Endothelial cell of umbilical vein (primary cell): ENCODE data around the gene TRAPPC13. TPM values are rescaled to one million over a fixed set of nuclear protein-coding genes. Genes with fewer than 3 reads are reported as not detected.

Source experiments
- BruUV-seq: library from RNA; stranded (reverse); fragments of 400-500 nt; replicated peaks from 2 replicates; lab custom pipeline; 2021; lab: Mats Ljungman, UMichigan
- CTCF ChIA-PET: fragments of 300-600, 350-600 bp; sonication (Branson Sonifier 250); formaldehyde crosslinking; loops from one replicate; lab custom pipeline; 2021; ENCODE audit warnings: antibody characterized with exemption, inconsistent platforms; lab: Charles Lee
- POLR2A ChIA-PET: fragments of 300-600, 350-600 bp; sonication (Branson Sonifier 250); formaldehyde crosslinking; loops from one replicate; lab custom pipeline; 2021; ENCODE audit warnings: antibody characterized with exemption, inconsistent platforms; lab: Charles Lee
- DNase-seq: peaks from one replicate; pipeline ENCODE4 v3.0.0-alpha.2; 2011; ENCODE audit warnings: low read depth, low spot score
- FAIRE-seq: peaks from 2 replicates; lab custom pipeline; 2011; peaks lifted over from hg19 to GRCh38; lab: Jason Lieb, UNC
- H2AFZ ChIP-seq: 2 replicates; pipeline ENCODE4 v1.6.0; 2012; ENCODE audit warnings: low read depth, low read length, control low read depth, inconsistent platforms
- H3K27ac ChIP-seq: 2 replicates; pipeline ENCODE4 v1.5.1; 2011; ENCODE audit warnings: low read depth, mild to moderate bottlenecking, control low read depth, low read length, moderate library complexity; ENCODE audit not compliant: insufficient read depth
- H3K27me3 ChIP-seq, 2 experiments: 2 replicates each; pipeline versions ENCODE4 v1.6.0 to v1.6.1; 2011; ENCODE audit warnings: low read length in 2 of 2, mixed read lengths in 1 of 2; ENCODE audit not compliant: control insufficient read depth in 2 of 2, insufficient read depth in 2 of 2
- H3K36me3 ChIP-seq, 2 experiments: 2 replicates in 1 of 2; 3 replicates in 1 of 2; pipeline ENCODE4 v1.5.1; 2011; ENCODE audit warnings: low read length in 2 of 2, mild to moderate bottlenecking in 1 of 2, moderate library complexity in 1 of 2; ENCODE audit not compliant: control insufficient read depth in 2 of 2, insufficient read depth in 2 of 2; ENCODE audit errors: extremely low read depth in 1 of 2
- H3K4me1 ChIP-seq: 3 replicates; pipeline ENCODE4 v1.5.1; 2011; ENCODE audit warnings: mild to moderate bottlenecking, low read length; ENCODE audit not compliant: control insufficient read depth, insufficient read depth; ENCODE audit errors: extremely low read depth
- H3K4me2 ChIP-seq: 2 replicates; pipeline ENCODE4 v1.6.1; 2011; ENCODE audit warnings: low read length, control low read depth, mixed read lengths; ENCODE audit not compliant: insufficient read depth
- H3K4me3 ChIP-seq, 3 experiments: fragments of 200-600 bp in 1 of 3; sonication (generic), shearing (Covaris generic) in 1 of 3; replicated peaks in 1 of 3; 2 replicates each; pipeline ENCODE4 v1.5.1; 2011 to 2016; ENCODE audit warnings: control low read depth in 3 of 3, low read length in 3 of 3, mild to moderate bottlenecking in 2 of 3, inconsistent platforms in 1 of 3, low read depth in 1 of 3, moderate library complexity in 1 of 3; ENCODE audit not compliant: insufficient read depth in 1 of 3
- H3K79me2 ChIP-seq: 2 replicates; pipeline ENCODE4 v1.6.0; 2012; ENCODE audit warnings: low read length, inconsistent platforms; ENCODE audit not compliant: control insufficient read depth, insufficient read depth
- H3K9ac ChIP-seq: replicated peaks from 2 replicates; pipeline ENCODE3; 2011; ENCODE audit warnings: low read length, control low read depth; ENCODE audit not compliant: insufficient read depth; ENCODE audit errors: extremely low read depth
- H3K9me1 ChIP-seq: replicated peaks from 3 replicates; pipeline ENCODE4 v1.6.0; 2011; ENCODE audit warnings: mild to moderate bottlenecking, low read length; ENCODE audit not compliant: control insufficient read depth, insufficient read depth; ENCODE audit errors: extremely low read depth
- H3K9me3 ChIP-seq: replicated peaks from 2 replicates; pipeline ENCODE4 v1.5.1; 2012; ENCODE audit warnings: low read length, inconsistent platforms; ENCODE audit not compliant: control insufficient read depth, insufficient read depth
- H4K20me1 ChIP-seq: replicated peaks from 2 replicates; pipeline ENCODE3; 2011; ENCODE audit warnings: mild to moderate bottlenecking, low read length; ENCODE audit not compliant: control insufficient read depth, insufficient read depth; ENCODE audit errors: extremely low read depth
- EZH2 ChIP-seq: IDR thresholded peaks from 2 replicates; pipeline ENCODE4 v1.6.1; 2012; ENCODE audit warnings: borderline replicate concordance, low read depth, mild to moderate bottlenecking, moderate library complexity, low read length, inconsistent platforms; ENCODE audit not compliant: severe bottlenecking
- FOS ChIP-seq: IDR thresholded peaks from 2 replicates; pipeline ENCODE4 v1.6.1; 2011; ENCODE audit warnings: mild to moderate bottlenecking, low read length, moderate library complexity, borderline replicate concordance; ENCODE audit not compliant: insufficient read depth
- GATA2 ChIP-seq: IDR thresholded peaks from 2 replicates; pipeline ENCODE4 v1.7.0; 2011; ENCODE audit warnings: low read depth, mild to moderate bottlenecking, moderate library complexity, mixed read lengths, low read length; ENCODE audit not compliant: insufficient read length, insufficient read depth
- JUN ChIP-seq: IDR thresholded peaks from 2 replicates; pipeline ENCODE4 v1.6.1; 2011; ENCODE audit warnings: borderline replicate concordance, low read depth; ENCODE audit not compliant: insufficient read length, insufficient read depth
- MYC ChIP-seq: IDR thresholded peaks from one replicate; pipeline ENCODE4 v1.6.1; 2011; ENCODE audit warnings: mild to moderate bottlenecking, low read depth, low read length
- POLR2A ChIP-seq: IDR thresholded peaks from 2 replicates; pipeline ENCODE4 v1.6.1; 2012; ENCODE audit warnings: low read depth, mild to moderate bottlenecking, control low read depth, low read length
- POLR2AphosphoS5 ChIP-seq: IDR thresholded peaks from 2 replicates; pipeline ENCODE4 v1.6.1; 2012; ENCODE audit warnings: low read depth, mild to moderate bottlenecking, control low read depth, low read length, moderate library complexity; ENCODE audit not compliant: insufficient read depth
- dilution Hi-C: fragments of 300-500 bp; cut with MboI; formaldehyde crosslinking; loops from one replicate; pipeline ENCODE4 v1.15.0; 2019; ENCODE audit warnings: low sequenced_read_pairs; ENCODE audit not compliant: extremely low pct_ligation_motif_present
- intact Hi-C: fragments of 100-400 bp; cut with micrococcal nuclease; formaldehyde crosslinking; loops from one replicate; pipeline ENCODE4 v1.10.0; 2022
- polyA plus RNA-seq, 4 experiments: library from polyadenylated mRNA; depleted of rRNA in 3 of 4; stranded (reverse) in 3 of 4; unstranded in 1 of 4; fragments of >200 nt; gene quantifications; 2 replicates each; pipeline versions ENCODE4 v1.2.1 to v1.2.3, GENCODE V29; 2011 to 2012; ENCODE audit warnings: missing spikeins in 1 of 4
- total RNA-seq: library from RNA; stranded (reverse); gene quantifications from 2 replicates; pipeline ENCODE4 v1.2.3, GENCODE V29; 2021
- TF ChIP-seq, protein P1 (sequence below): IDR thresholded peaks from 2 replicates; pipeline ENCODE4 v1.6.1; 2011; ENCODE audit not compliant: insufficient read depth, insufficient read length
- TF ChIP-seq, protein P2 (sequence below), 2 donors: IDR thresholded peaks; 1 replicate in 1 of 2; 2 replicates in 1 of 2; pipeline ENCODE4 v1.5.1; 2011; ENCODE audit warnings: low read length in 2 of 2, mild to moderate bottlenecking in 2 of 2, moderate library complexity in 2 of 2, control low read depth in 1 of 2, inconsistent platforms in 1 of 2, low read depth in 1 of 2; ENCODE audit not compliant: insufficient read depth in 1 of 2; ENCODE audit errors: extremely low read depth in 1 of 2

The TRAPPC13 gene
- total and polyA plus RNA-seq, 2 donors (not counting 3 experiments of a cell fraction or from before 2014, with no cell fraction given) = 7.7 to 24.0 TPM

DNA sequence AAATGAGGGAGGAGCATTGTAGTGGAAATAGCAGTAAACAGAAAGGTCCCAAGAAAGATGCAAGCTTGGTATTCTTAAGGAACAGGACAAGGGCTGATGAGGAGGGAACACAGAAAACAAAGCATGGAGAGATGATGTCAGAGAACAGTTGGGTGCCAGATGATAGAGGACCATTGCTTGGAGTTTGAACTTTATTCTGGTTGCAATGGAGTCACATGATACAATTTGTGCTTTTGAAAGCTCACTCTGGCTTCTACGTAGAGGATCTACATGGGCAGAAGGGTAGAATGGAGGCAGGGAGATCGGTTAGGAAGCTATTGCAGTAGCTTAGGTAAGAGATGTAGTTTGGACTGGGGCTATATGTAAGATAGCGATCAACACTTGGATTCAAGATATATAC, 57.3 kb downstream of the TRAPPC13 start:
- no peak for TF ChIP-seq POLR2AphosphoS5
- no peak for TF ChIP-seq JUN
- TF ChIP-seq FOS = no peak
- TF ChIP-seq, protein P1, sequence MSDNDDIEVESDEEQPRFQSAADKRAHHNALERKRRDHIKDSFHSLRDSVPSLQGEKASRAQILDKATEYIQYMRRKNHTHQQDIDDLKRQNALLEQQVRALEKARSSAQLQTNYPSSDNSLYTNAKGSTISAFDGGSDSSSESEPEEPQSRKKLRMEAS = no peak
- no peak for TF ChIP-seq EZH2
- TF ChIP-seq, protein P2, sequence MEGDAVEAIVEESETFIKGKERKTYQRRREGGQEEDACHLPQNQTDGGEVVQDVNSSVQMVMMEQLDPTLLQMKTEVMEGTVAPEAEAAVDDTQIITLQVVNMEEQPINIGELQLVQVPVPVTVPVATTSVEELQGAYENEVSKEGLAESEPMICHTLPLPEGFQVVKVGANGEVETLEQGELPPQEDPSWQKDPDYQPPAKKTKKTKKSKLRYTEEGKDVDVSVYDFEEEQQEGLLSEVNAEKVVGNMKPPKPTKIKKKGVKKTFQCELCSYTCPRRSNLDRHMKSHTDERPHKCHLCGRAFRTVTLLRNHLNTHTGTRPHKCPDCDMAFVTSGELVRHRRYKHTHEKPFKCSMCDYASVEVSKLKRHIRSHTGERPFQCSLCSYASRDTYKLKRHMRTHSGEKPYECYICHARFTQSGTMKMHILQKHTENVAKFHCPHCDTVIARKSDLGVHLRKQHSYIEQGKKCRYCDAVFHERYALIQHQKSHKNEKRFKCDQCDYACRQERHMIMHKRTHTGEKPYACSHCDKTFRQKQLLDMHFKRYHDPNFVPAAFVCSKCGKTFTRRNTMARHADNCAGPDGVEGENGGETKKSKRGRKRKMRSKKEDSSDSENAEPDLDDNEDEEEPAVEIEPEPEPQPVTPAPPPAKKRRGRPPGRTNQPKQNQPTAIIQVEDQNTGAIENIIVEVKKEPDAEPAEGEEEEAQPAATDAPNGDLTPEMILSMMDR (IDR thresholded peaks at IDR 0.05; ENCODE audit: extremely low read depth in 1 of 2, insufficient read depth in 1 of 2, low read depth in 1 of 2, low read length in 2 of 2) = no peak
- TF ChIP-seq MYC = no peak
- TF ChIP-seq GATA2 = no peak
- no peak for TF ChIP-seq POLR2A
- H3K4me2 ChIP-seq = no peak overlapping the region
- H3K79me2 ChIP-seq = no peaks in the 10 kb centered on the region
- no TSS peak for BruUV-seq
- dilution Hi-C loops = no loop called here
- intact Hi-C loops = no loop called here
- H3K9me1 ChIP-seq = no peaks in the 10 kb centered on the region
- H3K4me3 ChIP-seq = no peak overlapping the region
- FAIRE-seq (no peak), DNase-seq (no peak)
- CTCF ChIA-PET = interaction anchor here (1.2 kb wide), 1 partner anchor 23 kb away, joined by 3 read pairs; no protein-coding TSS in a partner anchor
- H2AFZ ChIP-seq = no peak overlapping the region
- POLR2A ChIA-PET = no interaction called here
- H3K4me1 ChIP-seq = peaks cover 5% of the 10 kb centered on the region
- no peaks in the 10 kb centered on the region for H4K20me1 ChIP-seq
- no peaks in the 10 kb centered on the region for H3K9me3 ChIP-seq
- no peaks in the 10 kb centered on the region for H3K27me3 ChIP-seq
- H3K27ac ChIP-seq = no peak overlapping the region
- no peak overlapping the region for H3K9ac ChIP-seq
- peaks cover 3% of the 10 kb centered on the region in 2 experiments for H3K36me3 ChIP-seq
